Glomerular visceral epithelial cell (primary cell): ENCODE results near the gene LCN10.
"Not testable (repeated sequence)": the region's sequence is repeated elsewhere in the genome, so short reads cannot be mapped to it uniquely, and the experiment has no call there.

ENCODE experiments used
- DNase-seq: peaks from one replicate; pipeline ENCODE4 v3.0.0-alpha.2; 2016; ENCODE audit errors: extremely low spot score

The LCN10 gene

GRCh38 chr9:136720251-136720897 lies 22.4 kb downstream of the LCN10 start:
- DNase-seq = no peak

- DNase-seq = peak; percentile 40
Observed at GRCh38 chr9:136719195-136719880, 23.4 kb downstream of the LCN10 start.

- no peak for DNase-seq
Observed at GRCh38 chr9:136718345-136719194, 24.2 kb downstream of the LCN10 start.

GRCh38 chr9:136717399-136717798 lies 25.3 kb downstream of the LCN10 start:
- no peak for DNase-seq

- DNase-seq = no peak
Observed at GRCh38 chr9:136714893-136715274, 27.9 kb downstream of the LCN10 start.

GRCh38 chr9:136714096-136714892 lies 28.4 kb downstream of the LCN10 start:
- no peak for DNase-seq

GRCh38 chr9:136713550-136713949 lies 29.2 kb downstream of the LCN10 start:
- DNase-seq = no peak

GRCh38 chr9:136712690-136713544 lies 29.8 kb downstream of the LCN10 start:
- no peak for DNase-seq

- no peak for DNase-seq
Observed at GRCh38 chr9:136711751-136712689, 30.7 kb downstream of the LCN10 start, which contains the start of gene DIPK1B. DIPK1B (plus strand) TSS chr9:136712572; CDS start chr9:136712666, 94 bp downstream.

GRCh38 chr9:136711219-136711648 lies 31.5 kb downstream of the LCN10 start:
- peak; percentile 37 for DNase-seq

- no peak for DNase-seq
Observed at GRCh38 chr9:136710543-136710942, 32.2 kb downstream of the LCN10 start.

GRCh38 chr9:136709454-136710109 lies 33.2 kb downstream of the LCN10 start:
- no peak for DNase-seq

- no peak for DNase-seq
Observed at GRCh38 chr9:136707849-136708517, 34.8 kb downstream of the LCN10 start.

GRCh38 chr9:136707011-136707410 lies 35.7 kb downstream of the LCN10 start:
- DNase-seq = no peak

GRCh38 chr9:136705564-136705963 lies 37.2 kb downstream of the LCN10 start:
- DNase-seq = no peak

GRCh38 chr9:136704741-136705140 lies 38.0 kb downstream of the LCN10 start:
- DNase-seq = not testable (repeated sequence)

- no peak for DNase-seq
Observed at GRCh38 chr9:136703276-136703860, 39.4 kb downstream of the LCN10 start.

- no peak for DNase-seq
Observed at GRCh38 chr9:136701668-136702053, 41.1 kb downstream of the LCN10 start.
